ENCODE results near the gene NTMT1.

GRCh38 chr9:129583308-129584038 is 42.5 kb upstream of the NTMT1 start:
- TF ChIP-seq, protein P1, sequence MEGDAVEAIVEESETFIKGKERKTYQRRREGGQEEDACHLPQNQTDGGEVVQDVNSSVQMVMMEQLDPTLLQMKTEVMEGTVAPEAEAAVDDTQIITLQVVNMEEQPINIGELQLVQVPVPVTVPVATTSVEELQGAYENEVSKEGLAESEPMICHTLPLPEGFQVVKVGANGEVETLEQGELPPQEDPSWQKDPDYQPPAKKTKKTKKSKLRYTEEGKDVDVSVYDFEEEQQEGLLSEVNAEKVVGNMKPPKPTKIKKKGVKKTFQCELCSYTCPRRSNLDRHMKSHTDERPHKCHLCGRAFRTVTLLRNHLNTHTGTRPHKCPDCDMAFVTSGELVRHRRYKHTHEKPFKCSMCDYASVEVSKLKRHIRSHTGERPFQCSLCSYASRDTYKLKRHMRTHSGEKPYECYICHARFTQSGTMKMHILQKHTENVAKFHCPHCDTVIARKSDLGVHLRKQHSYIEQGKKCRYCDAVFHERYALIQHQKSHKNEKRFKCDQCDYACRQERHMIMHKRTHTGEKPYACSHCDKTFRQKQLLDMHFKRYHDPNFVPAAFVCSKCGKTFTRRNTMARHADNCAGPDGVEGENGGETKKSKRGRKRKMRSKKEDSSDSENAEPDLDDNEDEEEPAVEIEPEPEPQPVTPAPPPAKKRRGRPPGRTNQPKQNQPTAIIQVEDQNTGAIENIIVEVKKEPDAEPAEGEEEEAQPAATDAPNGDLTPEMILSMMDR (IDR thresholded peaks at IDR 0.05; ENCODE audit: poor library complexity), result no peak
- TF ChIP-seq EZH2 (IDR thresholded peaks at IDR 0.05; ENCODE audit: borderline replicate concordance) (no peak), EZH2phosphoT487 (IDR thresholded peaks at IDR 0.05; ENCODE audit: low read depth, severe bottlenecking, unreplicated experiment) (no peak)

Measured in hepatocyte (in vitro differentiated cells).